ENCODE data around the gene SUPT20HL1. TPM values are rescaled to one million over a fixed set of nuclear protein-coding genes. Genes with fewer than 3 reads are reported as not detected.

SUPT20HL1 gene
- total RNA-seq, 1 donor from 2014 or later, result not detected

GRCh38 chrX:24372021-24372763, 11.8 kb downstream of the SUPT20HL1 start:
- Mint-ChIP-seq H3K36me3 (ENCODE audit: unreplicated experiment) (no peaks in the 10 kb centered on the region), H3K4me3 (ENCODE audit: unreplicated experiment) (peak overlapping the region; percentile 5), H3K27ac (ENCODE audit: unreplicated experiment) (no peak overlapping the region), H3K4me1 (ENCODE audit: low read depth, unreplicated experiment) (no peaks in the 10 kb centered on the region), H3K9me3 (ENCODE audit: unreplicated experiment) (no peaks in the 10 kb centered on the region), H3K27me3 (ENCODE audit: unreplicated experiment) (peaks cover 5% of the 10 kb centered on the region)
- no peak for TF ChIP-seq CTCF (IDR thresholded peaks at IDR 0.05; ENCODE audit: partially characterized antibody, unreplicated experiment)
- DNase-seq, result no peak

DNA sequence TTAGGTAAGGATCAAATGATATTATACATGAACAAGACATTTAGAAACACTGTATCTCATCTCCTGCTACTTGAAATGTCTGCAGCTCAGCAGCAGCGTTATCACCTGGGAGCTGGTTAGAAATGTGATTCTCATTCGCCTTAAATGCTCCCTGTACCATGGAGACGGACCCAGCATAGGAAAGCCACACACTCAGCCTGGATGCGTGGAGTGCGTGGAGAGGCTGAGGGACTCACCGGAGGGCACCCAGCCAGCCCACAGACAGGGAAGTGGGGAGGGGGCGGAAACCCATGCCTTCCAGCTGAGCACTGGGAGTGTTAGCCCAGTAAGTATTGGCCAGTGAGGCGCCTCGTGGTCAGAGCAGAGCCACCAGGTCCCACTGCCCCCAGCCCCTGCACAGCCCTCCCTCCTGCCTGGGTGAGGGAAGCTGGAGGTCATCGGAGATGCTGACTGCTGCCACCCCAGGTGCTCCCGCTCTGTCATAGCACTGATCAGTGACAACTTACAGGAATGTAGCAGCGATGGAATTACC, 15.2 kb downstream of the SUPT20HL1 start:
- Mint-ChIP-seq H3K36me3 (ENCODE audit: unreplicated experiment) (no peaks in the 10 kb centered on the region), H3K27me3 (ENCODE audit: unreplicated experiment) (peaks cover 5% of the 10 kb centered on the region), H3K9me3 (ENCODE audit: unreplicated experiment) (no peaks in the 10 kb centered on the region), H3K27ac (ENCODE audit: unreplicated experiment) (no peak overlapping the region), H3K4me1 (ENCODE audit: low read depth, unreplicated experiment) (no peaks in the 10 kb centered on the region), H3K4me3 (ENCODE audit: unreplicated experiment) (no peak overlapping the region)
- no peak for DNase-seq
- no peak for TF ChIP-seq CTCF (IDR thresholded peaks at IDR 0.05; ENCODE audit: partially characterized antibody, unreplicated experiment)

- no peak for TF ChIP-seq CTCF (IDR thresholded peaks at IDR 0.05; ENCODE audit: partially characterized antibody, unreplicated experiment)
- H3K9me3 Mint-ChIP-seq (ENCODE audit: unreplicated experiment), result no peaks in the 10 kb centered on the region
- no peaks in the 10 kb centered on the region for H3K36me3 Mint-ChIP-seq (ENCODE audit: unreplicated experiment)
- peaks cover 3% of the 10 kb centered on the region for H3K27me3 Mint-ChIP-seq (ENCODE audit: unreplicated experiment)
- H3K4me3 Mint-ChIP-seq (ENCODE audit: unreplicated experiment), result no peak overlapping the region
- DNase-seq, result no peak
- no peaks in the 10 kb centered on the region for H3K4me1 Mint-ChIP-seq (ENCODE audit: low read depth, unreplicated experiment)
- no peak overlapping the region for H3K27ac Mint-ChIP-seq (ENCODE audit: unreplicated experiment)
Observed at GRCh38 chrX:24376403-24376802, 16.0 kb downstream of the SUPT20HL1 start.

DNA sequence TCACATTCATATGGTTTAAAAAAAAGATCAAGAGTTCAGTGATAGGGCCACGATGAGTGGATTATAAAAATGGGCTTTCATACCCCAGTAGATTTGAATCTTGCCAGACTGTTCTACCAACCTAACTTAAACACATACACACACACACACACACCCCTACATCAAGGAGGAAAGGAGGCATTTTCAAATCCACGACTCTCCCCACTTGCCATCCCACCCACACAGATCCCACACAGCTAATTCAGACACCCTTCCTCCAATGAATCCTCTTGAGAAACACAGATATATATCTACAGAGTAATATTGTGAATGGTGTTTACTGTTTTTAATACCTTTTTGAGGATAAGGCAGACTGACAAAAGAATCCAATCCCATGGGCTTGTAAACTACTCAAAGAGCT, 16.8 kb downstream of the SUPT20HL1 start:
- TF ChIP-seq CTCF (IDR thresholded peaks at IDR 0.05; ENCODE audit: partially characterized antibody, unreplicated experiment), result no peak
- Mint-ChIP-seq H3K27me3 (ENCODE audit: unreplicated experiment) (no peaks in the 10 kb centered on the region), H3K4me1 (ENCODE audit: low read depth, unreplicated experiment) (no peaks in the 10 kb centered on the region), H3K36me3 (ENCODE audit: unreplicated experiment) (no peaks in the 10 kb centered on the region), H3K4me3 (ENCODE audit: unreplicated experiment) (no peak overlapping the region), H3K27ac (ENCODE audit: unreplicated experiment) (no peak overlapping the region), H3K9me3 (ENCODE audit: unreplicated experiment) (no peaks in the 10 kb centered on the region)
- DNase-seq, result no peak

GRCh38 chrX:24377911-24378468, 17.6 kb downstream of the SUPT20HL1 start:
- DNase-seq, result no peak
- H3K4me3 Mint-ChIP-seq (ENCODE audit: unreplicated experiment), result no peak overlapping the region
- H3K27ac Mint-ChIP-seq (ENCODE audit: unreplicated experiment), result no peak overlapping the region

More at GRCh38 chrX:24377911-24378468, 17.6 kb downstream of the SUPT20HL1 start:
- H3K27me3 Mint-ChIP-seq (ENCODE audit: unreplicated experiment), result no peaks in the 10 kb centered on the region
- no peak for TF ChIP-seq CTCF (IDR thresholded peaks at IDR 0.05; ENCODE audit: partially characterized antibody, unreplicated experiment)
- H3K9me3 Mint-ChIP-seq (ENCODE audit: unreplicated experiment), result no peaks in the 10 kb centered on the region
- no peaks in the 10 kb centered on the region for H3K4me1 Mint-ChIP-seq (ENCODE audit: low read depth, unreplicated experiment)
- no peaks in the 10 kb centered on the region for H3K36me3 Mint-ChIP-seq (ENCODE audit: unreplicated experiment)

All from glutamatergic neuron (in vitro differentiated cells).